GM19395 (cell line): ENCODE measurements around the gene CSNK1G1.
"Not testable (repeated sequence)": the region's sequence is repeated elsewhere in the genome, so short reads cannot be mapped to it uniquely, and the experiment has no call there.

ENCODE experiments used
- ATAC-seq: cut with Tn5 transposase; IDR thresholded peaks from one replicate; pipeline ENCODE4 v1.9.1; 2021; ENCODE audit warnings: mild to moderate bottlenecking, moderate library complexity; ENCODE audit not compliant: unreplicated experiment

The CSNK1G1 gene

DNA sequence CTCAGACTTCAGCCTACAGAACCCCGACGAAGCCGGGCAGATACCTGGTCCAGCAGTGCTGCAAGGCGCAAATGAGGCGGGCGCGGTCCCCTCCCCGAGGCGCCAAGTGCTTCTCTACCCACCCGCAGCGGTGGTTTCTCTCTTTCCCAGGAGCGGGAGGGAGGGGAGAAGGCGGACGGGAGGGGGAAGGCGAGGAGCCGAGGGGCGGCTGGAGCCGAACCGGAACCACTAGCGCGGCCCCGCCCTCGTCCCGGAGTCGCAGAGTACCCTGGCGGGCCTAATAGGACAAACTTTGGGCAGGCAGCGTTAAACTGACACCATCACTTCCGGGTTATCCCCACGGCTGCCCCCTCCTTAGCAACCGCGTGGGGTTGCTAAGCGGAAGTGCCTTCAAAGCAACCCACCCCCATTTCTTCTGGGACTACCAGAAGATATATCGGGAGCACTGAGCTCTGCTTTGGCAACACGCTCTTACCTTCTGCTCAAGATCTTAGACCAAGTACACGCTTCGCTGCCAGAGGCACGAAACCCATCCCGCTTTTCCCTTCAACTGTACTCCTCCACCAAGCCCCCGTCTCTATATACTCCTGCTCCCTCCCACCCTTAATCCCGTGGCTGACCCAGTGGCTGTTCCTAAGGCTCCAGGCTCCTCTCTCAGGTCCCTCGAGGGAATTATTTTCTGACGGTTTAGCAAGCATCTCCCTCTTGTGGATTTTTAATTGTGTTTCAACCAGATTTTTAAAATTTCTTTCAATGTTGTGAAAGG is at the start of gene CSNK1G1:
Gene CSNK1G1 (minus strand): TSS at position 230 of the 766 bp plus-strand sequence. CDS start 55,674 bp downstream, outside the sequence.
- peak; percentile 98 for ATAC-seq

DNA sequence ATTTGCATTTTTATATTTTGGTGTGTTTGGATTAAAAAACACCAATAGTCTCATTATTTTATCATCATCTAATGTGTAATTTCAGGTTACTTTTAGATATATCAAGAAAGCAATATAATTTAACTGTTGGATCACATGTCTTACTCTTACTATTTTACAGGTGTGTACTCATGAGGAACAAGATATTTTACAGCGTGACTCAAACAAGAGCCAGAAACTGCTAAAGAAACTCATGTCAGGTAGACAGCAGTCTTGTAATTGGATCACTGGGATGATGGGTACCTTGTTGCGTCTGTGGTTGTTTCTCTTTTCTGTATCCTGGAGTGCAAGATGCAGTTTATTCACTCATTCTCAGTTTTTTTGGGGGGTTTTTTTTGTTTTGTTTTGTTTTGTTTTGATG is 44.6 kb upstream of the CSNK1G1 start:
- ATAC-seq, result no peak

DNA sequence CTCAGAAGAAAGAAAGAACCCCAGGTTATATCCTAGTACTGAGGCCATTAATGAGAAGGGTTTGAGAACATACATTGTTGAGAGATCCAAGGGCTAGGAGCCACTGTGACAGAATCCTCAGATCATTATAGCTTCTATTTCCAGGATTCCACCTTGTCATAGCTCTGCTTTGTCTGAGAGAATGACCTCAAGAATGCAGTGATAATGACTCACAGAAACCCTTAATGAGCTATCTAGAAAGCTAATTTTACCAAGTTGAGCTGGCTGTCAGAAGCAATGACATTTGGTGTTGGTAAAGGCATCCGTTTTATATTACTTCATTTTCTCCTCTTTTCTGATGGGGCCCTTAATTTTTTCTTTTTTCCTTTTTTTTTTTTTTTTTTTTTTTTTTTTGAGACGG is 42.6 kb upstream of the CSNK1G1 start:
- no peak for ATAC-seq

DNA sequence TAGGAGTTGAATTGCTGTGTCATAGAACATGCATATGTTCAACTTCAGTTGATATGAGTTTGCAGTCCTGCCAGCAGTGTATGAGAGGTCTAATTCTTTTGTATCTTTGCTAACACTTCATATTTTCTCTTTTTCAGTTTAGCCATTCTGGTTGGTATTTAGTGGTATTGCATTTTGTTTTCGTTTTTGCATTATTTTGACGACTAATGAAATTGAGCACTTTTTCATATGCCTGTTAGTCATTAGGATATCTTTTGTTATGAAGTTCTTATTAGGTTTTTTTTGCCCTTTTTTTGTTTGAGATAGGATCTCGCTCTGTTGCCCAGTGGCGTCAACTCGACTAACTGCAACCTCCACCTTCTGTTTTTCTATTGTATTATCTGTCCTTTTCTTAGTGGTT is 40.8 kb upstream of the CSNK1G1 start:
- no peak for ATAC-seq

DNA sequence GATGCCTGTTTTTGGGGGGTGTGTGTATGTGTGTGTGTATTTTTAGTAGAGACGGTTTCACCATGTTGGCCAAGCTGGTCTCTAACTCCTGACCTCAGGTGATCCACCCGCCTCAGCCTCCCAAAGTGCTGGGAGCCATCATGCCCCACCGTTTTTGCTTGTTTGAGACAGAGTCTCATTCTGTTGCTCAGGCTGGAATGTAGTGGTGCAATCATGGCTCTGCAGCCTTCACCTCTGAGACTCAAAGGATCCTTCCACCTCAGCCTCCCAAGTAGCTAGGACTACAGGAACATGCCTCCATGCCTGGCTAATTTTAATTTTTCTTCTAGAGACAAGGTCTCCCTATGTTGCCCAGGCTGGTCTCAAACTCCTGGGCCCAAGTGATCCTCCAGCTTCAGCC is 36.5 kb upstream of the CSNK1G1 start:
- not testable (repeated sequence) for ATAC-seq

DNA sequence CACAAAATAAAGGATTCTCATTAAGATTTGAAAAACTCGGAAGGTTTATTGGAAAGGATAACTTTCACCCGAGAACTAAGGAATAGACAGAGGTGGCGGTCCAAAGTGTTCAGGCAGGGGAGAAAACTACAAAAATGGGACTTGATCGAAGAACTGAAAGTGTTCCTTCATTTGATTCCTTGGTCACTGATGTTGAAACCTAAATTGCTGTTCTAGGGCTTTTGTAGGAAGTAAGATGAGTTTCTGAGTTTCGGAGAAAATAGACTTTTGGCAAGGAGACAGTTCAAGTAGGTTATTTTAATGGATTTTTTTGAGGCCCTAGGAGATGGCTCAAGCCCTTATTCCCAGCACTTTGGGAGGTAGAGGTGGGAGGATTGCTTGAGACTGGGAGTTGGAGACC is 33.1 kb upstream of the CSNK1G1 start:
- no peak for ATAC-seq

DNA sequence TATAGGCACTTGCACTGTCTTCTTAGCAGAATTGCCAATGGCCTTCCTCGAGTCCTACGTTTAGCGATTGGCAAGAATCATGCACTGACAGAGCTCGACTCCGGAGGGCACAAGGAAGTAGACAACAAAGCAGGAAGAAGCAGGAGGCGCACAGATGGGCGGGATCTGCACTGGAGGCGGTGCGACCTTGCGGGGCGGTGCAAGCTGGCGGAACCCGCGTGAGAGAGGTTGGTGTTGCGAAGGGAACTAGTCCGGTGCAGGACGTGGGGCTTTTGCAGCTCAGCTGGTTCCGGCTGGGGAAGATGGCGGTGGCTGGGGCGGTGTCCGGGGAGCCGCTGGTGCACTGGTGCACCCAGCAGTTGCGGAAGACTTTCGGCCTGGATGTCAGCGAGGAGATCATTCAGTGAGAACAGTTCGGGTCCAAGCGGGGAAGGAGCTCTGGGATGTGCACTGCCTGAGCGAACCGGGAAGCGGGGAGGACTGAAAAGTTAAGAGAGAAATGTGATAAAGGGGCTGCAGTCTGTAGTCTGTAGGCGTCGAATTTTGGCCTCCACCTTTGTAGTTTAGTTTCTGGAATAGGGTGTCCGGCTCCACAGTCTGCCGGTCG is 31.7 kb upstream of the CSNK1G1 start, which contains the start of gene TRIP4:
Gene TRIP4 (plus strand): TSS at position 275 of the 607 bp plus-strand sequence. CDS start 28 bp downstream, at position 303.
- peak; percentile 98 for ATAC-seq

DNA sequence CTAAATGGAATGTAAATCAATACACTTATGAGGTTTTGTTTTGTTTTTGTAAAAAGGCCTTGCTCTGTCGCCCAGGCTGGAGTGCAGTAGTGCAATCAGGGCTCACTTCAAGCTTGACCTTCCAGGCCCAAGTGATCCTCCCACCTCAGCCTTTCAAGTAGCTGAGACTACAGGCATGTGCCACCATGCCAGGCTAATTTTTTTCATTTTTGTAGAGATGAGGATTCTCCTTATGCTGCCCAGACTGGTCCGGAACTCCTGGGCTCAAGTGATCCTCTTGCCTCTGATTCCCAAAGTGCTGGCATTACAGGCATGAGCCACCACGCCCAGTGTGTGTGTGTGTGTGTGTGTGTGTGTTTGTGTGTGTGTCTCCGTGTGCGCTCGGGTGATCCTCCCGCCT is 30.3 kb upstream of the CSNK1G1 start:
- ATAC-seq, result no peak

DNA sequence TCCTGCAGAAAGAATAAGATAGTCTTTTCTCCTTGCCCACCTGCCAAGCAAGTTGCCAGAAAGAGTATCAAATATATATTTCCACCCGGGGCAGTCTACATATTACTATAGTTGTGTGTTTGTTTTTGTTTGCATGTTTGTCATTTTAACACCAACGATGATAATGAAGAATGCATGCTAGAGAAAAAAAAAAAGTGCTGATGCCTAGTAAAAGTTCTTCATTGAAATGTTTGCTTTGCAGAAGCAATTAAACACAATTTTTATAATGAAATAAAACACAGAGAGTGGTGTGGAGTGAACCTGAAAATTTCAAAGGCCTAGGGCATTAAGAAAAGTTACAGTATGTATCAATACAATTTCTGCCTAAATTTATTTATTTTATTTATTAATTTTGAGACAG is 27.8 kb upstream of the CSNK1G1 start:
- ATAC-seq, result no peak

DNA sequence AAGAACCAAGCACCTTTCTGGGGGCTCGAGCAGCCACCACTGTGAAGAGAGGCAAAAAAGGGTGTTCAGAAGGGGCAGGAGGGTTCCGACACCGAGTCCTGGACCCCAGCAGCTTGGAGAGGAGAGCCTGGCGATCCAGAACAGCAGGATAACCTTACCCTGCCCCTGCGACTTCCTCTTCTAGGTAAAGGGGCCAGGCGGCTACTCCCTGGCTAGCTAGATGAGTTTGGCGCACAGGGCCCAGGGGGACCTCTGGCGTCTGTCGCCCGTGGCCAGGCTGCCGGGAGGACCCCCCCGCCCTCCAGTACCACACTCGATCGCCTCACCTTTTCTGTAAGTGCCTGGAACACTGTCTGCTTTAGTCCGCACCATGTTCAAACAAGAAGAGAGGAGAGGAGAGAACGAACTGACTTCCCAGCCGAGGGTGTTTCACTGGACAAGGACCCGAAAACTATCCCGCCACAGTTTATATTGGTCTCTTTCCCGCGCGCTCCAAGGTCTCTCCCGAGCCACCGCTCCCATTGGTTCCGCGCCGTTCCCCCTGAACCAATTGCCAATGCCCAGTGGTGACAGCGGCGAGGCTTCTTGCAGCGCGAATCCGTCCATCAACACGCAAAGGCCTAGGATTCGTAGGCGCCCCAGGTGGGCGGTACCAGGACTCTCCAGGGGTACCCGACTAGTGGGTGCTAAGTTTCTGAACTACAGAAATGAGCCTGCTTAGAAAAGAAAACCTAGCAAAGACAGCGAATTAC is 25.2 kb upstream of the CSNK1G1 start, which contains the start of gene PCLAF:
Gene PCLAF (minus strand): TSS at position 442 of the 752 bp plus-strand sequence. CDS start 70 bp downstream, at position 372.
- peak; percentile 95 for ATAC-seq

DNA sequence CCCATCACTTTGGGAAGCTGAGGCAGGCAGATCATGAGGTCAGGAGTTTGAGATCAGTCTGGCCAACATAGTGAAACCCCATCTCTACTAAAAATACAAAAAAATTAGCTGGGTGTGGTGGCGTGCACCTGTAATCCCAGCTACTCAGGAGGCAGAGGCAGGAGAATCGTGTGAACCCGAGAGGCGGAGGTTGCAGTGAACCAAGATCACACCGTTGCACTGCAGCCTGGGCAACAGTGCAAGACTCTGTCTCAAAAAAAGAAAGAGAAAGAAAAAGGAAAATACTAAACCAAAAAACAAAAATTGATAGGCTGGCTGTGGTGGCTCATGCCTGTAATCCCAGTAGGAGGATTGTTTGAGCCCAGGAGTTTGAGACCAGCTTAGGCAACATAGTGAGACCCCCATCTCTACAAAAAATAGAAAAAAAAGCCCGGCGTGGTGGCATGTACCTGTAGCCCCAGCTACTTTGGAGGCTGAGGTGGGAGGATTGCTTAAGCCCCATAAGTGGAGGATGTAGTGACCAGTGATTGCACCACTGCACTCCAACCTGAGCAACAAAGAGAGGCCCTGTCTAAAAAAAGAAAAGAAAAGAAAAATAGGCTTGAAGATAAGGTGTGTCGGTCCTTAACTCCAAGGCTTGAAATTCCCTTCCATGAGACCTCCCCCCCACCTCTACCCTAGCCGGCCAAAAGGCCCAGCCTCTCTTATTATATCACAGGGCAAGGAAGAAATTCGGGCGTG is 24.3 kb upstream of the CSNK1G1 start:
- ATAC-seq, result not testable (repeated sequence)

DNA sequence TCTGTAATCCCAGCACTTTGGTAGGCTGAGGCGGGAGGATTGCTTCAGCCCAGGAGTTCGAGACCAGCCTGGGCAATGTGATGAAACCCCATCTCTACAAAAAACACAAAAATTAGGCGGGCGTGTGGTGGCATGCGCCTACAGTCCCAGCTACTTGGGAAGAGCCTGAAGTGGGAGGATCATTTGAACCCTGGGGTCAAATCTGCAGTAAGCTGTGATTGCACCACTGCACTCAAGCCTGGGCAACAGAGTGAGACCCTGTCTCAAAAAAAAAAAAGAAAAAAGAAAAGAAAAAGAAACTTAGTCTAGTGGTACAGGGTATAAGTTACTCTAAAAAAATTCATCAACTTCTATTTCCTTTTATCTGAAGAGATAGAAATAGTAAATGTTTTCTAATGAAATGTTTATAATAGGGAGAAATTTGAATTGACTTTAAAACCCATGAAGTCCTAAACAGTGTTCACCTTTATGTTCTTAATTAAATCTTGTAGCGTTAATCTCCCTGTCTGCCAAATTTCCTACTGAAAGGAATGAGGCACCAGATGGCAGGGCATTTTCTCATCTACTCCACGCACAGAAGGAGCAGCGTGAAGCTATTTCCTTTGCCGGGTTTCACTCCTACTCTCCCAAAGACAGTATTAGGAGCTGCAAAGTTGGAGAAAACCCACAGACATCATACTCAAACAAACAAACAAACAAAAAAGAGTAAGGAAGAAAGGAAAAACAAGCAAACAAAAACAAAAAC is 23.4 kb upstream of the CSNK1G1 start:
- ATAC-seq, result no peak

DNA sequence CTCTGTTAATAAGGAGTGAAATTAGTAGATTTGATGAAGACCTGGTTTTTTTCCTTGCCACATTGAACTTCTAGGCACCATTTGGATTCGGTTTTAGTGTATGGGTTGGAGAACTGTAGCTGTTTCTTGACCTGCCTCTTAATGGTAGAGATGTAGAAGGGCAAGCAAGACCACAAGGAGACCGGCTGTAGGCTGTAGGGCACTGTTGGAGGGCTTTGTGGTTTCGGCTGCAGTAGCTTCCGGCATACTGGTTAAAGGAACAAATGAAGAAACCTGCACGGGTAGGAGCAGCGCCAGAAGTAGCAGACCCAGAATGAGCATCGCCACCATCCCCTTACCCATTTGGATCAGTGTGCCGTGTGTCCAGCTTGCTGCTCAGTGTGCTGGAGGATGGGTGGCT is 17.4 kb upstream of the CSNK1G1 start:
- no peak for ATAC-seq

DNA sequence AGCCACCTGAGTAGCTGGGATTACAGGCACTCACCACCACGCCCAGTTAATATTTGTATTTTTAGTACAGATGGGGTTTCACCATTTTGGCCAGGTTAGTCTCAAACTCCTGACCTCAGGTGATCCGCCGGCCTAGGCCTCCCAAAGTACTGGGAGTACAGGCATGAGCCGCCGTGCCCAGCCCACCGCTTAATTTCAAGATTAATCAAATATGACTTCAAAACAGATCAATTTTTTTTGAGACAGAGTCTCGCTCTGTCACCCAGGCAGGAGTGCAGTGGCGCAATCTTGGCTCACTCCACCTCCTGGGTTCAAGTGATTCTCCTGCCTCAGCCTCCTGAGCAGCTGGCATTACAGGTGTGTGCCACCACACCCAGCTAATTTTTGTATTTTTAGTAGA is 15.4 kb upstream of the CSNK1G1 start:
- not testable (repeated sequence) for ATAC-seq

DNA sequence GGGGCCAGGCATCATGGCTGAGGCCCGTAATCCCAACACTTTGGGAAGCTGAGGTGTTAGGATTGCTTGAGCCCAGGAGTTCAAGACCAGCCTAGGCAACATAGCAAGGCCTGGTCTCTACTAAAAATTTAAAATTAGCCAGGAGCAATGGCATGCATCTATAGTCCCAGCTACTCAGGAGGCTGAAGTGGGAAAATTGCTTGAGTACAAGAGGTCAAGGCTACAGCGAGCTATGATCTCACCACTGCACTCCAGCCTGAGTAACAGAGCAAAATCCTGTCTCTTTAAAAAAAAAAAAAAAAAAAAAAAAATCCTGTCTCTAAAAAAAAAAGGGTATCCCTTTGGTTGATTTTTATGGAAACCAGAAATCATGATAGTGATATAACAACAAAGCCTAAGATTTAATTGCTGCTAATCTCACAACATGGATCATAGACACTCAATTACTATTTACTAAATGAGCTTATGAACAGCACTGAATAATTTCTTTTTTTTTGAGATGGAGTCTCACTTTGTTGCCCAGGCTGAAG is 13.2 kb upstream of the CSNK1G1 start:
- ATAC-seq, result no peak

DNA sequence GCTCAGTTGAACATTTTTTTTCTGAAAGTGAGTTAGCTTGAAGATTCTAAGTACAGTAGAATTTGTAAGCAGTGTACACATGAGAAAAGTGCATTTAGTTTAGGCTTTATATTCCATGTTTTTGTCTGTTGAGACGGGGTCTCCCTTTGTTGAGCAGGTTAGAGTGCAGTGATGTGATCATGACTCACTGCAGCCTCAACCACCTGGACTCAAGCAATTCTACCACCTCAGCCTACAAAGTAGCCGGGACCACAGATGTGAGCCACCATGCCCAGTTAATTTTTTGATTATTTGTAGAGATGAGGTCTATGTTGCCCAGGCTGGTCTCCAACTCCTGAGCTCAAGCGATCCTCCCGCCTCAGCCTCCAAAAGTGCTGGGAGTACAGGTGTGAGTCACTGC is 5.3 kb upstream of the CSNK1G1 start:
- no peak for ATAC-seq

DNA sequence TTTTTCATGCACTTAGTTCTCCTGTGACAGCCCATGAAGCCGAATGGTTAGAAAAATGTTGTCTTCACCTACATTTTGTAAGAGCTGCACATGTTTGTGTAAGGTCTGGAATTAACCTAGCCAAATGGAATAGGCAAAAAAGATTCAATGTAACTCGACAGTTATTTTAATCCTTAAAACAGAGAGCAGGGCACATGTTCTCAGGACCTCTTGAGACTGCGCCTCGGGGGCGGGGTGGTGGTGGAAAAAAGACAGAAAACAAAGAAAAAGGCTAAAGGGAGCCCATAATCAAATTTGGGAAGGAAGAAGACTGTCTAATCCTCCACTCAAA is 702 bp upstream of the CSNK1G1 start:
- no peak for ATAC-seq

DNA sequence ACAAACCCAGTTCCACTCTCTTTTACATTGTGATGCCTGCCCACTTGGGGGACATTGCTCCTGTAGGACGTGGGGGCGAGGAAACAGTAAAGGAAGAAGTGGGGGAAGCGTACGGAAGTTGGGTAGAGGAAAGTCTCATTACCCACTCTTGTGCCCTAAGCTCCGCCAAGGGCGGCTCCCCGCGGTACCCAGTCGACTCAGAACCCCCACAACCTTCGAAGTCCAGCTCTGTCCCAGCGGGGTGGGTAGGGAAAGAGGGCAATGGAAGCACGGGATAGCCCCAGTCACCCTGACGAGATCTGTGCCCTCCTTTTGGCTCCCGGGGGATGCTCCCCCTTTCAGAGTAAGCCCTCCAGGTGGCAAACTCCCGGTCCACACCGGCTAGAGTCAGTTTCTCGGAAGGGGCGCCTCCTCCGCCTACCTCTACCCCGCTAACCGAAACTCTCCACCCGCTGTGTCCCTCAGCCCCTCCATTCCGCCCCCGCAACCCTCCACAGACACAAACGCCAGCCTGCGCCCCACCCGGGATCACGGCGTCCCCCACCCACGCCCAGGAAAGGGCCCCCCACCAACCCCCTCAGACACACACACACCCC is 527 bp downstream of the CSNK1G1 start:
- ATAC-seq, result peak; percentile 15

DNA sequence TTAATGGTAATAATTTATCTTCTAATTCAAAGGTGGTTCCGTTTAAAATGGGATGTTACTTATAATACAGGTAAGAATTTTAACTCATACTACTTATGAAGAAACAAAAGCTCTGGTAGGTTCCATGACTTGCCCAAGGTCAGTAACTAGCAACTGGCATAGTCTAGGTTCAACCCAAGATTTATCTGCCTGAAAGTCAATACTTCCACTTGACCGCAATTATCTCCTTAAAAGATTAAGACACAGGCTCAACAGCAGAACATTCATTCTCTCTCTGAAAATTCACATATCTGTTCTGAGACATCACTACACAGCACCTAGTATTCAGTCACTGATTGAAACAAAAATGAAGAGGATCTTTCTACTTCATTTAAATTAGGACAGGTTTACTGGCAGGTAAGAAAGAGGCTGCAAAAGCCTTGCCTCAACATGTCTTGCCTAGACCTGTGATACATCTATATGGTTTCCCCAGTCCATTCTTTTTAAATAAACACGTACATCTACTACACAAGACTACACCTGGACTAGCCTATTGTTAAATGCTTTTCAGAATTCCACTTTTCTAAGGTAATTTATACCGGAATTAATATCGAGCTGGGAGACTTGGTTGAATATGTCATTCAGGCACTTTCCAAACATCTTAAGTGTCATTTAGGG is 1.2 kb downstream of the CSNK1G1 start:
- ATAC-seq, result no peak
